Measurements from ENCODE around the gene TMEM170A. TPM values are rescaled to one million over a fixed set of nuclear protein-coding genes. Genes with fewer than 3 reads are reported as not detected.

TMEM170A gene
- total RNA-seq, 1 donor from 2014 or later, result 30.6 TPM

GRCh38 chr16:75481475-75481874 lies 17.0 kb upstream of the TMEM170A start:
- no peak for DNase-seq
- peaks cover 6% of the 10 kb centered on the region for H3K4me1 Mint-ChIP-seq (ENCODE audit: low read depth, unreplicated experiment)
- peaks cover 9% of the 10 kb centered on the region for H3K9me3 Mint-ChIP-seq (ENCODE audit: unreplicated experiment)
- no peaks in the 10 kb centered on the region for H3K36me3 Mint-ChIP-seq (ENCODE audit: unreplicated experiment)
- TF ChIP-seq, protein P1, sequence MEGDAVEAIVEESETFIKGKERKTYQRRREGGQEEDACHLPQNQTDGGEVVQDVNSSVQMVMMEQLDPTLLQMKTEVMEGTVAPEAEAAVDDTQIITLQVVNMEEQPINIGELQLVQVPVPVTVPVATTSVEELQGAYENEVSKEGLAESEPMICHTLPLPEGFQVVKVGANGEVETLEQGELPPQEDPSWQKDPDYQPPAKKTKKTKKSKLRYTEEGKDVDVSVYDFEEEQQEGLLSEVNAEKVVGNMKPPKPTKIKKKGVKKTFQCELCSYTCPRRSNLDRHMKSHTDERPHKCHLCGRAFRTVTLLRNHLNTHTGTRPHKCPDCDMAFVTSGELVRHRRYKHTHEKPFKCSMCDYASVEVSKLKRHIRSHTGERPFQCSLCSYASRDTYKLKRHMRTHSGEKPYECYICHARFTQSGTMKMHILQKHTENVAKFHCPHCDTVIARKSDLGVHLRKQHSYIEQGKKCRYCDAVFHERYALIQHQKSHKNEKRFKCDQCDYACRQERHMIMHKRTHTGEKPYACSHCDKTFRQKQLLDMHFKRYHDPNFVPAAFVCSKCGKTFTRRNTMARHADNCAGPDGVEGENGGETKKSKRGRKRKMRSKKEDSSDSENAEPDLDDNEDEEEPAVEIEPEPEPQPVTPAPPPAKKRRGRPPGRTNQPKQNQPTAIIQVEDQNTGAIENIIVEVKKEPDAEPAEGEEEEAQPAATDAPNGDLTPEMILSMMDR (IDR thresholded peaks at IDR 0.05; ENCODE audit: partially characterized antibody, unreplicated experiment), result no peak
- H3K27ac Mint-ChIP-seq (ENCODE audit: unreplicated experiment), result no peak overlapping the region
- H3K27me3 Mint-ChIP-seq (ENCODE audit: unreplicated experiment), result peaks cover 6% of the 10 kb centered on the region
- H3K4me3 Mint-ChIP-seq (ENCODE audit: unreplicated experiment), result no peak overlapping the region

DNA sequence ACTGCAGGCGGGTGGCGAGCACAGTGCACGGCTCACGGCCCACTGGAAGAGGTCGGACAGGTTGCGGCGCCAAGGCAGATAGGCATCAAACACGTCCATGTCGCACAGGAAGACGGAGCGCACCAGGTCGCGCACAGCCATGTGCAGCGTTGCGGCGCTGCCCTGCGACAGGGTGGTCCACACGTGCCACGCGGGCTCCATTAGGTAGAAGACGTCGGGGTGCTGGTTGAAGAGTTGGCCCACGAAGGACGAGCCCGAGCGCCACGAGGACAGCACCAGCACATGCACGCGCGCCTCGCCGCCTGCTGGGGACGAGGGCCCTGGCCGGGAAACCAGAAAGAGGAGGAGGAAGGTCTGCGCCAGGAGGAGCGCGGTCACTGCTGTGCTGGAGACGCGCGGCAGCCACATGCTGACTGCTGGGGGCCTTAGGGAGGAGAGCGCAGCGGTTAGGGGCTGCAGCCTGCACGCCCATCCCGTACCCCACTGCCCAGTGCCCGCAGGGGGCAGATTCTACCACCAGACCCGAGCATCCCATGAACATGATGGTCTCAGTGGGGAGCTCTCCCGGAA lies 15.0 kb upstream of the TMEM170A start:
- no peak for DNase-seq
- Mint-ChIP-seq H3K27ac (ENCODE audit: unreplicated experiment) (no peak overlapping the region), H3K9me3 (ENCODE audit: unreplicated experiment) (peaks cover 4% of the 10 kb centered on the region), H3K27me3 (ENCODE audit: unreplicated experiment) (peaks cover 6% of the 10 kb centered on the region), H3K36me3 (ENCODE audit: unreplicated experiment) (no peaks in the 10 kb centered on the region), H3K4me3 (ENCODE audit: unreplicated experiment) (no peak overlapping the region), H3K4me1 (ENCODE audit: low read depth, unreplicated experiment) (no peaks in the 10 kb centered on the region)
- TF ChIP-seq, protein P1 (IDR thresholded peaks at IDR 0.05; ENCODE audit: partially characterized antibody, unreplicated experiment), result no peak

- H3K4me1 Mint-ChIP-seq (ENCODE audit: low read depth, unreplicated experiment), result no peaks in the 10 kb centered on the region
- H3K4me3 Mint-ChIP-seq (ENCODE audit: unreplicated experiment), result no peak overlapping the region
- peaks cover 4% of the 10 kb centered on the region for H3K9me3 Mint-ChIP-seq (ENCODE audit: unreplicated experiment)
- H3K36me3 Mint-ChIP-seq (ENCODE audit: unreplicated experiment), result no peaks in the 10 kb centered on the region
- H3K27ac Mint-ChIP-seq (ENCODE audit: unreplicated experiment), result no peak overlapping the region
- no peak for DNase-seq
- H3K27me3 Mint-ChIP-seq (ENCODE audit: unreplicated experiment), result peaks cover 6% of the 10 kb centered on the region
- TF ChIP-seq, protein P1 (IDR thresholded peaks at IDR 0.05; ENCODE audit: partially characterized antibody, unreplicated experiment), result no peak
Observed at GRCh38 chr16:75478480-75479345, 14.2 kb upstream of the TMEM170A start.

- Mint-ChIP-seq H3K27me3 (ENCODE audit: unreplicated experiment) (peaks cover 6% of the 10 kb centered on the region), H3K4me1 (ENCODE audit: low read depth, unreplicated experiment) (no peaks in the 10 kb centered on the region), H3K36me3 (ENCODE audit: unreplicated experiment) (no peaks in the 10 kb centered on the region), H3K9me3 (ENCODE audit: unreplicated experiment) (peaks cover 4% of the 10 kb centered on the region), H3K27ac (ENCODE audit: unreplicated experiment) (no peak overlapping the region), H3K4me3 (ENCODE audit: unreplicated experiment) (no peak overlapping the region)
- DNase-seq, result no peak
- TF ChIP-seq, protein P1 (IDR thresholded peaks at IDR 0.05; ENCODE audit: partially characterized antibody, unreplicated experiment), result no peak
Observed at GRCh38 chr16:75477680-75478473, 13.4 kb upstream of the TMEM170A start.
